T-helper 22 cell (primary cell): ENCODE data around the gene HEXD.
"Not testable (repeated sequence)": the region's sequence is repeated elsewhere in the genome, so short reads cannot be mapped to it uniquely, and the experiment has no call there.

Experiments used
- DNase-seq: peaks from one replicate; pipeline ENCODE4 v3.0.0-alpha.2; 2020; ENCODE audit warnings: low read depth

HEXD gene

GRCh38 chr17:82441691-82442487, 23.7 kb downstream of the HEXD start:
- DNase-seq: no peak

- no peak for DNase-seq
Measured at GRCh38 chr17:82442643-82443464, 24.7 kb downstream of the HEXD start.

DNA sequence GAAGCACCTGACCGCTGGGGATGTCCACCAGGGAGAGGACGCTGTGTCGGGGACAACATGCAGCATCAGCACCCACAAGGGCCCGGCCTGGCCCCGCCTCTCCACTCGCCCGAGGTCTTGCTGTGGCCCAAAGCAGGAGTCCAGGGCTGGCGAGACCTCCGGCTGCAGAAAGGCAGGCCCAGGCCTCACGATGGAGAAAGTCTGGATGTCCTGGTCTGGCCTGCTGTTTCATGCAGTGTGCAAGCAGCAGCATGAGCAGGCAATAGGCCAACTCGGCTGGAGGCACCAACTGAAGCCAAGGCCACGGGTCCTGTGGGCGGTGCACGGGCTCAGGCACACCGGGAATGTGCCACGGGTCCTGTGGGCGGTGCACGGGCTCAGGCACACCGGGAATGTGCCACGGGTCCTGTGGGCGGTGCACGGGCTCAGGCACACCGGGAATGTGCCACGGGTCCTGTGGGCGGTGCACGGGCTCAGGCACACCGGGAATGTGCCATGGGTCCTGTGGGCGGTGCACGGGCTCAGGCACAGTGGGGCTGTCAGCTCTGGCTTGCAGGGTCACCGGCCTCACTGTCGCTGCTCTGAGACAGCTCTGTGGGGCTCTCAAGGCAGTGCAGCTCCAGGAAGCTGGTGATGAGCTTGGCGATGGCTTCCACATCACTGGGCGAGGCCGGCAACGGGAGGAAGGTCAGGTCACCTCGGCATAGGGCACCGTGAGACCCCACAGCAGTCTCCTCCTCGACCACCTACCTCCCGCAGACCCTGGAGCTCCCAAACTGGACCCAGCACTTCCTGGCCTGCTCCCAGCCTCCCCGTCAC, 25.5 kb downstream of the HEXD start:
- no peak for DNase-seq

GRCh38 chr17:82444284-82444893, 26.2 kb downstream of the HEXD start:
- no peak for DNase-seq

DNA sequence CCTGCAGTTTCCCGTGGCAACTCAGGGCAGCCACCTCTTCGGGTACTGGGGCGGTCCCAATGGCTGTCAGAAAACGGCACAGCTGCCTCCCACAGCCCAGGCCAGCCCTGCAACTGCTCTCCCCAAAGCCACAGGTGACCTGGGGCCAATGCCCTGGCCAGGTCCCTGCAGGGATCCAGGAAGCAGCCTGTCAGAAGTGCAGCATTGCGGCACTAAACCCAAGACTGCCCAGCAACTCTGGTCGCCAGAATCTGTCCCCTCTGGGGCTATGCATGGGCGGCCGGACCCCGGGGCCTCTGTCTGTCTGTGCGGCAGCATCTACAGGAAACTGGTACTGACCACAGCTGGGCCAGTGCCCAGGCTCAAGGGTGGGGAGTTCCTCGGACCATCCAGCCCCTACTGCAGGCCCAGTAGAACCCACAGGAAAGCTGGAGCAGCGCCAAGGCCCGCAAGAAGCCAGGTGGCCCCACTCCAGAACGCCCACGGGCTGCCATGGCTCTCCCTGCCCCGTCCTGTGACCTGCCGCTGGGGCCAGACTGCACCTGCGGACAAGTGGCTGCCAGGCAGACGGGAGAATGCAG, 26.9 kb downstream of the HEXD start:
- no peak for DNase-seq

GRCh38 chr17:82445542-82445941, 27.4 kb downstream of the HEXD start:
- DNase-seq: no peak

GRCh38 chr17:82446124-82446523, 28.0 kb downstream of the HEXD start:
- DNase-seq: no peak

- DNase-seq: no peak
Measured at GRCh38 chr17:82446649-82447048, 28.5 kb downstream of the HEXD start.

DNA sequence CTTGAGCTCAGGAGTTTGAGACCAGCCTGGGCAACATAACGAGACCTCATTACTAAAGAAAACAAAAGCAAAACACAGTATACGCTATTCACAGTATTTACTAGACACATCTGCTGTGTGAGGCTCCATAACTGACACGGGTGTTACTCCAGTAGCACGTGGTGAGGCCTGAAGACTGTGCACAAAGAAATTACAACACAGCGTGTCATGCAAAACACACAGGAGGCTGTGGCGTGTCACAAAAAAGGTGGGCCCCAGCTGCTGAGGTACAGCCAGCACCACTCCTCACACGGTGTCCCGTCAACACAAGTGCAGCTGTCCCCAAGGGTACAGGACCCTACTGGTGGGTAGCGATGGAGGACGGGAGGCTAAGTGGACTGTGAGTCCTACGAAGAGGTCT, 29.7 kb downstream of the HEXD start:
- DNase-seq: no peak

DNA sequence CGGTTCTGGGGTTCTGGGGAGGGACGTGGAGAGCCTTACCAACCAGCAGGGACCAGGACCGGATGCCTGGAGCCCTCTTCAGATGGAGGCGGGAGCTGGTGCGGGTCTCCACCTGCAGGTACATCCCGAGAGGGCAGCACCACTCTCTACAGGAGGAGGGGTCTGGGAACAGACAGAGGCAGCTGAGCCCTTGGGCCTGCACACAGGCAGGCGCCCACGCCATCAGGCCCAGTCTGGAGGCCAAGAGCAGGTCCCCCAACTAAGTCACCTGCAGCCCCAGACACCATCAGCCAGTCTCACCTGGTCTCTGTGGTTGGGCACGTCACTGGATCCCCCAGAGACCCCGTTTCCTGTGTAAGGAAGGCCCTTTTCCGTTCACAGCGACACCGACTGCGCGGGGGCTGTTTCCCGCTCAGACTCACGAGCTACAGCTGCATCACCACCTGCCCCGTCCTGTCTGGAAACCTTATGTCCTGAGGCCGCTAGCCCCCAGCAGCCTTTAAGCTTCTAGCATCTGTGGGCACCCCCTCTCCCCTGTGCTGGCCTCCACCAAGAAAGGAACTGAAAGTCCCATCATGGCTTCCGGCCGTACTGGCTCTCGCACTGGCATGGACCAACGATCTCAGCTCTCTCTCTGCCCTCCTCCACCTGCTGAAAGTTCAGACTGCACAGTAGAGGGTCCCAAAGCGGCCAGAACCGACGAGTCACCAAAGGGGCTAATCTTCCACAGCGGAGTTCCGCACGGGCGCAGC, 31.2 kb downstream of the HEXD start:
- DNase-seq: peak; percentile 75

DNA sequence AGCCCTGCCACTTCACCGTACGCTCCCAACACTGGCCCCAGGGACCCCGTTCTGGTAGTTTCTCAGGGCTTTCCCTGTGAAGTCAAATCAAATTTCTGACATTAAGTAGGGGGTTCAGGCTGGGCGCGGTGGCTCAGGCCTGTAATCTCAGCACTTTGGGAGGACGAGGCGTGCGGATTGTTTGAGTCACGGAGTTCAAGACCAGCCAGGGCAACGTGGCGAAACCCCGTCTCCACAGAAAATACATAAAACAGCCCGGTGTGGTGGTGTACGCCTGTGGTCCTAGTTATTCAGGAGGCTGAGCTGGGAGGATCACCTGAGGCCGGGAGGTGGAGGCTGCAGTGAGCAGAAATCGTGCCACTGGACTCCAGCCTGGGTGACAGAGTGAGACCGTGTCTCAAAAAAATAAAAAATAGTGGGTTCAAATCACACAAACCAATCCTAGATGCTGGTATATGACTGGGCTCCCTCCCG, 31.8 kb downstream of the HEXD start:
- peak; percentile 8 for DNase-seq

DNA sequence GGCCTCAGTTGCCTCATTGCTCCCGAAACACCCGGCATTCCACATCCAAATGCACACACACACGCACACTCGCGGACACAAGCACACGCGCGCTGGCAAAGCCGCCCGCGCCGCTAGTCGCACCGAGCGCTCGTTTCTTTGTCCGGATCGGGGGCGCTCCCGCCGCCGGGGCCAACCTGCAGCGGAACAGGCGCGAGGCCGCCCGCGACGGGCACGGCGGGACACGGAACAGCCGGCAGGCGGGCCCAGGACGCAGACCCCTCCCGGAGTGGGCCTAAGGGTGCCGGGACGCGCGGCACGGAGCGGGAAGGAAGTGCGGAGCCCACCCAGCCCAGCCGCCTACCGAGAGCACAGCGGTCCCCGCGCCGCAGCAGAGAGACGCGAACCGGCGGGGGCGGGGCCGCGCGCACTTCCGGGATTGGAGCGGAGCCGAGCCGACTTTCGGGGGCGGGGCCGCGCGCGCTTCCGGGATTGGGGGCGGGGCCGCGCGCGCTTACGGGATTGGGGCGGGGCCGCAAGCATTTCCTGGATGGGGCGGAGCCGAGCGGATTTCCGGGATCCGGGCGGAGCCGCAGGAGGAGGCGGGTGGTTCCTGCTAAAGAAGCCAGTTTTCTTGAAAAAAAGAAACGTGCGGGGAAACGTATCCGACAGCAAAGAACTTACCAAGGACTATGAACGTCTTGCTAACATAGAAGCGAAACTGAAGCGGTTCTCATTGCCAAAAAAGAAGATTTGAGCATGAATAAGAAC, 32.4 kb downstream of the HEXD start, which contains the start of gene CYBC1:
Gene CYBC1 (minus strand): TSS at position 396 of the 750 bp plus-strand sequence. CDS start 1,498 bp downstream, outside the sequence.
- DNase-seq: peak; percentile 89

GRCh38 chr17:82452162-82452561, 34.0 kb downstream of the HEXD start:
- DNase-seq: no peak

DNA sequence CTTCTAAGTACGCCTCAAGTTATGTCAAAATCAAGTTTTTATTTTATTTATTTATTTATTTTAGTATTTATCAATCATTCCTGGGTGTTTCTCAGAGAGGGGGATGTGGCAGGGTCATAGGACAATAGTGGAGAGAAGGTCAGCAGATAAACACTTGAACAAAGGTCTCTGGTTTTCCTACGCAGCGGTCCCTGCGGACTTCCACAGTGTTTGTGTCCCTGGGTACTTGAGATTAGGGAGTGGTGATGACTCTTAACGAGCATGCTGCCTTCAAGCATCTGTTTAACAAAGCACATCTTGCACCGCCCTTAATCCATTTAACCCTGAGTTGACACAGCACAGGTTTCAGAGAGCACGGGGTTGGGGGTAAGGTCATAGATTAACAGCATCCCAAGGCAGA, 35.0 kb downstream of the HEXD start:
- not testable (repeated sequence) for DNase-seq

DNA sequence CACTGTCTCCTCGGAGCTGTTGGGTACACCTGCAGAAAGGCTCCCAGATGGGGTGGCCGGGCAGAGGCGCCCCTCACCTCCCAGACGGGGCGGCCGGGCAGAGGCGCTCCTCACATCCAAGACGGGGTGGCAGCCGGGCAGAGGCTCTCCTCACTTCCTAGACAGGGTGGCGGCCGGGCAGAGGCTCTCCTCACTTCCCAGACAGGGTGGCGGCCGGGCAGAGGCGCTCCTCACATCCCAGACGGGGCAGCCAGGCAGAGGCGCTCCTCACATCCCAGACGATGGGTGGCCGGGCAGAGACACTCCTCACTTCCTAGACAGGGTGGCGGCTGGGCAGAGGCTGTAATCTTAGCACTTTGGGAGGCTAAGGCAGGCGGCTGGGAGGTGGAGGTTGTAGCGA, 35.6 kb downstream of the HEXD start:
- DNase-seq: not testable (repeated sequence)

- no peak for DNase-seq
Measured at GRCh38 chr17:82457073-82457928, 39.2 kb downstream of the HEXD start.

- no peak for DNase-seq
Measured at GRCh38 chr17:82457929-82458178, 39.7 kb downstream of the HEXD start.

GRCh38 chr17:82458179-82458884, 40.2 kb downstream of the HEXD start, which contains the start of gene NARF:
TSS of gene NARF (plus strand) at chr17:82458741. CDS start at chr17:82458804, 63 bp downstream.
- DNase-seq: peak; percentile 95
